ENCODE measurements around the gene AQP2. TPM values are rescaled to one million over a fixed set of nuclear protein-coding genes. Genes with fewer than 3 reads are reported as not detected.

Gene AQP2
- total and polyA plus RNA-seq, 2 of the 13 experiments (the other 11 are each of a cell fraction or from before 2014, with no cell fraction given): not detected

DNA sequence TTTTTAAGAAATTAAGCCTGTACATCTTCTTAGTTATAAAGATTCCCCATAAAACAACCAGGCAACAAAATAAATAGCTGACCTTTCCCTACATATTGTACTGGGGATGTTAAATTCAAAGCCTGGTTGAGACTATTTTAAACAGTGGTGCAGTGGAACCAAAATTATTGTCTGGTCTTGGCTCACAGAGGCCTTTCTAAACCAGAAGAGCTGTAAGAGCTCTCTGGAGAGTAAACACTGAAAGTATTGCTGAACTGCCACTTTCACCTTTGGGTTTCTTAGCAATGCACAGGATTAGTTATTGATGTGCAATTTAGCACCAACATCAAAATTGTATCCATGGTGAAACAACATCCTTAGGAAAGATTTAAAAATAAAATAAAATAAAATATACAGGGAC lies 54.2 kb downstream of the AQP2 start:
- no peak for ATAC-seq
- TF ChIP-seq, protein P1, sequence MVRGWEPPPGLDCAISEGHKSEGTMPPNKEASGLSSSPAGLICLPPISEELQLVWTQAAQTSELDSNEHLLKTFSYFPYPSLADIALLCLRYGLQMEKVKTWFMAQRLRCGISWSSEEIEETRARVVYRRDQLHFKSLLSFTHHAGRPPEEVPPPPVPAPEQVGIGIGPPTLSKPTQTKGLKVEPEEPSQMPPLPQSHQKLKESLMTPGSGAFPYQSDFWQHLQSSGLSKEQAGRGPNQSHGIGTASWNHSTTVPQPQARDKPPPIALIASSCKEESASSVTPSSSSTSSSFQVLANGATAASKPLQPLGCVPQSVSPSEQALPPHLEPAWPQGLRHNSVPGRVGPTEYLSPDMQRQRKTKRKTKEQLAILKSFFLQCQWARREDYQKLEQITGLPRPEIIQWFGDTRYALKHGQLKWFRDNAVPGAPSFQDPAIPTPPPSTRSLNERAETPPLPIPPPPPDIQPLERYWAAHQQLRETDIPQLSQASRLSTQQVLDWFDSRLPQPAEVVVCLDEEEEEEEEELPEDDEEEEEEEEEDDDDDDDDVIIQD (CRISPR knock-in tag; IDR thresholded peaks at IDR 0.05; ENCODE audit: low read depth): no peak
- TF ChIP-seq, protein P2, sequence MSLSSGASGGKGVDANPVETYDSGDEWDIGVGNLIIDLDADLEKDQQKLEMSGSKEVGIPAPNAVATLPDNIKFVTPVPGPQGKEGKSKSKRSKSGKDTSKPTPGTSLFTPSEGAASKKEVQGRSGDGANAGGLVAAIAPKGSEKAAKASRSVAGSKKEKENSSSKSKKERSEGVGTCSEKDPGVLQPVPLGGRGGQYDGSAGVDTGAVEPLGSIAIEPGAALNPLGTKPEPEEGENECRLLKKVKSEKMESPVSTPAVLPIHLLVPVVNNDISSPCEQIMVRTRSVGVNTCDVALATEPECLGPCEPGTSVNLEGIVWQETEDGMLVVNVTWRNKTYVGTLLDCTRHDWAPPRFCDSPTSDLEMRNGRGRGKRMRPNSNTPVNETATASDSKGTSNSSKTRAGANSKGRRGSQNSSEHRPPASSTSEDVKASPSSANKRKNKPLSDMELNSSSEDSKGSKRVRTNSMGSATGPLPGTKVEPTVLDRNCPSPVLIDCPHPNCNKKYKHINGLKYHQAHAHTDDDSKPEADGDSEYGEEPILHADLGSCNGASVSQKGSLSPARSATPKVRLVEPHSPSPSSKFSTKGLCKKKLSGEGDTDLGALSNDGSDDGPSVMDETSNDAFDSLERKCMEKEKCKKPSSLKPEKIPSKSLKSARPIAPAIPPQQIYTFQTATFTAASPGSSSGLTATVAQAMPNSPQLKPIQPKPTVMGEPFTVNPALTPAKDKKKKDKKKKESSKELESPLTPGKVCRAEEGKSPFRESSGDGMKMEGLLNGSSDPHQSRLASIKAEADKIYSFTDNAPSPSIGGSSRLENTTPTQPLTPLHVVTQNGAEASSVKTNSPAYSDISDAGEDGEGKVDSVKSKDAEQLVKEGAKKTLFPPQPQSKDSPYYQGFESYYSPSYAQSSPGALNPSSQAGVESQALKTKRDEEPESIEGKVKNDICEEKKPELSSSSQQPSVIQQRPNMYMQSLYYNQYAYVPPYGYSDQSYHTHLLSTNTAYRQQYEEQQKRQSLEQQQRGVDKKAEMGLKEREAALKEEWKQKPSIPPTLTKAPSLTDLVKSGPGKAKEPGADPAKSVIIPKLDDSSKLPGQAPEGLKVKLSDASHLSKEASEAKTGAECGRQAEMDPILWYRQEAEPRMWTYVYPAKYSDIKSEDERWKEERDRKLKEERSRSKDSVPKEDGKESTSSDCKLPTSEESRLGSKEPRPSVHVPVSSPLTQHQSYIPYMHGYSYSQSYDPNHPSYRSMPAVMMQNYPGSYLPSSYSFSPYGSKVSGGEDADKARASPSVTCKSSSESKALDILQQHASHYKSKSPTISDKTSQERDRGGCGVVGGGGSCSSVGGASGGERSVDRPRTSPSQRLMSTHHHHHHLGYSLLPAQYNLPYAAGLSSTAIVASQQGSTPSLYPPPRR (CRISPR knock-in tag; IDR thresholded peaks at IDR 0.05; ENCODE audit: borderline replicate concordance): no peak
- TF ChIP-seq ZNF709 (CRISPR knock-in tag; IDR thresholded peaks at IDR 0.05) (no peak), SKIL (CRISPR knock-in tag; IDR thresholded peaks at IDR 0.05; ENCODE audit: borderline replicate concordance) (no peak)
- no peaks in the 10 kb centered on the region for H3K27me3 ChIP-seq (ENCODE audit: control insufficient read depth in 1 of 2, insufficient read depth in 2 of 2, low read length in 2 of 2)
- no peaks in the 10 kb centered on the region for H3K9me3 ChIP-seq (ENCODE audit: low read length)
- H4K20me1 ChIP-seq (ENCODE audit: insufficient read depth, low read length): no peaks in the 10 kb centered on the region
- ChIA-PET POLR2A (no interaction called here), CTCF (ENCODE audit: low intra/inter-chr PET ratio, low total read pairs) (no interaction called here)
- no TSS peak for BruUV-seq (replicated peaks)
- intact Hi-C loops (cut with micrococcal nuclease; ENCODE audit: unreplicated experiment) (no loop called here), in situ Hi-C loops (cut with HindIII; ENCODE audit: extremely low pct_ligation_motif_present, low pct_unique_long_range_greater_than_20kb) (no loop called here)
- H3K4me1 ChIP-seq (ENCODE audit: insufficient read depth, low read length): peaks cover 16% of the 10 kb centered on the region
- peaks cover 9 to 67% of the 10 kb centered on the region in 2 experiments for H3K36me3 ChIP-seq (replicated peaks in 1 of 2; ENCODE audit: control insufficient read depth in 1 of 2, insufficient read depth in 2 of 2, low read length in 2 of 2)
- FAIRE-seq: no peak
- H3K79me2 ChIP-seq (ENCODE audit: insufficient read depth, low read length): no peaks in the 10 kb centered on the region
- H3K27ac ChIP-seq (ENCODE audit: extremely low read length, insufficient read depth, low read length): no peak overlapping the region
- H3K4me2 ChIP-seq (ENCODE audit: low read depth, low read length): no peak overlapping the region
- no peak overlapping the region for H3K9ac ChIP-seq (ENCODE audit: insufficient read depth, low read depth, low read length)
- no peak overlapping the region for H3K4me3 ChIP-seq (replicated peaks in 1 of 3; ENCODE audit: insufficient read depth in 1 of 3, low read depth in 2 of 3, low read length in 3 of 3)
- no peak for DNase-seq (ENCODE audit: low spot score)
- H2AFZ ChIP-seq (ENCODE audit: low read length): no peak overlapping the region

Measured in HepG2 (cell line).